Measurements from ENCODE around the gene RAB11FIP4. TPM values are rescaled to one million over a fixed set of nuclear protein-coding genes. Genes with fewer than 3 reads are reported as not detected.
"Not testable (repeated sequence)": the region's sequence is repeated elsewhere in the genome, so short reads cannot be mapped to it uniquely, and the experiment has no call there.

RAB11FIP4 gene
- total RNA-seq, 1 experiment from 2014 or later: 34.1 TPM

GRCh38 chr17:31425282-31426040 lies 34.0 kb downstream of the RAB11FIP4 start:
- DNase-seq (ENCODE audit: low spot score): peak; percentile 62
- in situ Hi-C loops (cut with HindIII; ENCODE audit: low sequenced_read_pairs): no loop called here

- in situ Hi-C loops (cut with HindIII; ENCODE audit: low sequenced_read_pairs): no loop called here
- DNase-seq (ENCODE audit: low spot score): peak; percentile 71
Measured at GRCh38 chr17:31427684-31428083, 36.2 kb downstream of the RAB11FIP4 start.

- DNase-seq (ENCODE audit: low spot score): peak; percentile 50
- in situ Hi-C loops (cut with HindIII; ENCODE audit: low sequenced_read_pairs): no loop called here
Measured at GRCh38 chr17:31428111-31428510, 36.6 kb downstream of the RAB11FIP4 start.

- in situ Hi-C loops (cut with HindIII; ENCODE audit: low sequenced_read_pairs): no loop called here
- no peak for DNase-seq (ENCODE audit: low spot score)
Measured at GRCh38 chr17:31428512-31428911, 37.0 kb downstream of the RAB11FIP4 start.

- DNase-seq (ENCODE audit: low spot score): no peak
- in situ Hi-C loops (cut with HindIII; ENCODE audit: low sequenced_read_pairs): no loop called here
Measured at GRCh38 chr17:31431098-31431851, 39.8 kb downstream of the RAB11FIP4 start.

- in situ Hi-C loops (cut with HindIII; ENCODE audit: low sequenced_read_pairs): no loop called here
- DNase-seq (ENCODE audit: low spot score): no peak
Measured at GRCh38 chr17:31431852-31432658, 40.6 kb downstream of the RAB11FIP4 start.

GRCh38 chr17:31433091-31433790 lies 41.8 kb downstream of the RAB11FIP4 start:
- no peak for DNase-seq (ENCODE audit: low spot score)
- in situ Hi-C loops (cut with HindIII; ENCODE audit: low sequenced_read_pairs): no loop called here

- in situ Hi-C loops (cut with HindIII; ENCODE audit: low sequenced_read_pairs): no loop called here
- DNase-seq (ENCODE audit: low spot score): no peak
Measured at GRCh38 chr17:31433811-31434726, 42.6 kb downstream of the RAB11FIP4 start.

- in situ Hi-C loops (cut with HindIII; ENCODE audit: low sequenced_read_pairs): no loop called here
Measured at GRCh38 chr17:31434727-31435050, 43.2 kb downstream of the RAB11FIP4 start.

GRCh38 chr17:31435581-31435980 lies 44.1 kb downstream of the RAB11FIP4 start:
- in situ Hi-C loops (cut with HindIII; ENCODE audit: low sequenced_read_pairs): no loop called here
- DNase-seq (ENCODE audit: low spot score): no peak

More at GRCh38 chr17:31434727-31435050, 43.2 kb downstream of the RAB11FIP4 start:
- no peak for DNase-seq (ENCODE audit: low spot score)

- in situ Hi-C loops (cut with HindIII; ENCODE audit: low sequenced_read_pairs): no loop called here
Measured at GRCh38 chr17:31437720-31438400, 46.4 kb downstream of the RAB11FIP4 start.

GRCh38 chr17:31439716-31440115 lies 48.2 kb downstream of the RAB11FIP4 start:
- no peak for DNase-seq (ENCODE audit: low spot score)
- in situ Hi-C loops (cut with HindIII; ENCODE audit: low sequenced_read_pairs): no loop called here

More at GRCh38 chr17:31437720-31438400, 46.4 kb downstream of the RAB11FIP4 start:
- no peak for DNase-seq (ENCODE audit: low spot score)

GRCh38 chr17:31442276-31442675 lies 50.8 kb downstream of the RAB11FIP4 start:
- DNase-seq (ENCODE audit: low spot score): no peak
- in situ Hi-C loops (cut with HindIII; ENCODE audit: low sequenced_read_pairs): no loop called here

GRCh38 chr17:31442856-31443255 lies 51.4 kb downstream of the RAB11FIP4 start:
- in situ Hi-C loops (cut with HindIII; ENCODE audit: low sequenced_read_pairs); DNase-seq (ENCODE audit: low spot score): not testable (repeated sequence)

GRCh38 chr17:31443386-31443785 lies 51.9 kb downstream of the RAB11FIP4 start:
- no peak for DNase-seq (ENCODE audit: low spot score)
- in situ Hi-C loops (cut with HindIII; ENCODE audit: low sequenced_read_pairs): no loop called here

GRCh38 chr17:31444026-31444425 lies 52.6 kb downstream of the RAB11FIP4 start:
- no peak for DNase-seq (ENCODE audit: low spot score)
- in situ Hi-C loops (cut with HindIII; ENCODE audit: low sequenced_read_pairs): no loop called here

- DNase-seq (ENCODE audit: low spot score): no peak
- in situ Hi-C loops (cut with HindIII; ENCODE audit: low sequenced_read_pairs): no loop called here
Measured at GRCh38 chr17:31446195-31446967, 54.9 kb downstream of the RAB11FIP4 start.
